Measurements from ENCODE around the gene KCNMB2.

KCNMB2 gene

GRCh38 chr3:178765472-178765871, 229.2 kb downstream of the KCNMB2 start:
- DNase-seq, result no peak

GRCh38 chr3:178767581-178767980, 231.3 kb downstream of the KCNMB2 start:
- no peak for DNase-seq

- no peak for DNase-seq
Measured at GRCh38 chr3:178768072-178768864, 232.0 kb downstream of the KCNMB2 start.

- no peak for DNase-seq
Measured at GRCh38 chr3:178771511-178771910, 235.3 kb downstream of the KCNMB2 start.

- DNase-seq, result no peak
Measured at GRCh38 chr3:178772746-178773145, 236.5 kb downstream of the KCNMB2 start.

- no peak for DNase-seq
Measured at GRCh38 chr3:178773358-178773757, 237.1 kb downstream of the KCNMB2 start.

- no peak for DNase-seq
Measured at GRCh38 chr3:178777718-178778411, 241.6 kb downstream of the KCNMB2 start.

- no peak for DNase-seq
Measured at GRCh38 chr3:178778589-178778988, 242.4 kb downstream of the KCNMB2 start.

GRCh38 chr3:178785961-178786360, 249.7 kb downstream of the KCNMB2 start:
- no peak for DNase-seq

GRCh38 chr3:178787960-178788359, 251.7 kb downstream of the KCNMB2 start:
- DNase-seq, result peak; percentile 23

- DNase-seq, result no peak
Measured at GRCh38 chr3:178794711-178795110, 258.5 kb downstream of the KCNMB2 start.

- no peak for DNase-seq
Measured at GRCh38 chr3:178795349-178795748, 259.1 kb downstream of the KCNMB2 start.

GRCh38 chr3:178802259-178802658, 266.0 kb downstream of the KCNMB2 start:
- no peak for DNase-seq

- DNase-seq, result no peak
Measured at GRCh38 chr3:178802993-178803693, 266.9 kb downstream of the KCNMB2 start.

GRCh38 chr3:178804606-178805005, 268.4 kb downstream of the KCNMB2 start:
- DNase-seq, result no peak

- DNase-seq, result no peak
Measured at GRCh38 chr3:178805741-178806140, 269.5 kb downstream of the KCNMB2 start.

GRCh38 chr3:178806651-178807050, 270.4 kb downstream of the KCNMB2 start:
- no peak for DNase-seq

GRCh38 chr3:178807694-178808093, 271.5 kb downstream of the KCNMB2 start:
- no peak for DNase-seq

GRCh38 chr3:178808748-178809147, 272.5 kb downstream of the KCNMB2 start:
- no peak for DNase-seq

GRCh38 chr3:178810181-178810580, 273.9 kb downstream of the KCNMB2 start:
- DNase-seq, result no peak

- no peak for DNase-seq
Measured at GRCh38 chr3:178822722-178823121, 286.5 kb downstream of the KCNMB2 start.

GRCh38 chr3:178823150-178823549, 286.9 kb downstream of the KCNMB2 start:
- no peak for DNase-seq

- DNase-seq, result no peak
Measured at GRCh38 chr3:178823591-178824246, 287.5 kb downstream of the KCNMB2 start.

Measured in MV-4-11 (cell line).